K562 (cell line): Measurements from ENCODE around the gene NR4A2. TPM values are rescaled to one million over a fixed set of nuclear protein-coding genes. Genes with fewer than 3 reads are reported as not detected.

Source experiments
- ATAC-seq: fragments of 200-7000 bp; cut with Tn5 transposase; 3 replicates; pipeline ENCODE4 v1.9.1; 2020; ENCODE audit warnings: moderate library complexity
- BruUV-seq: library from RNA; stranded (reverse); fragments of 400-500 nt; replicated peaks from 2 replicates; lab custom pipeline; 2021; lab: Mats Ljungman, UMichigan
- CTCF ChIA-PET: fragments of 300-600 bp; formaldehyde crosslinking; extraction: SDS; loops from one replicate; lab custom pipeline; 2021; ENCODE audit warnings: low intra/inter-chr PET ratio; lab: Yijun Ruan, JAX
- POLR2A ChIA-PET: fragments of 300-600, 350-650 bp; sonication (Branson Sonifier 250); formaldehyde crosslinking; extraction: SDS; loops from one replicate; lab custom pipeline; 2021; ENCODE audit warnings: antibody characterized with exemption, inconsistent platforms; lab: Yijun Ruan, JAX
- DNase-seq, 4 experiments: peaks; one replicate each; pipeline versions ENCODE4 v3.0.0 to v3.0.0-alpha.2; 2011 to 2018; ENCODE audit warnings: low spot score in 3 of 4, mixed read lengths in 3 of 4; ENCODE audit errors: extremely low read depth in 1 of 4
- FAIRE-seq: peaks from 2 replicates; lab custom pipeline; 2011; peaks lifted over from hg19 to GRCh38; lab: Jason Lieb, UNC
- H2AFZ ChIP-seq: 2 replicates; pipeline ENCODE4 v1.6.0; 2011; ENCODE audit warnings: low read depth, low read length, control low read depth, inconsistent platforms
- H3K27ac ChIP-seq: fragments of 200-600 bp; 3 replicates; pipeline ENCODE4 v1.8.0; 2011; ENCODE audit warnings: low read depth, mild to moderate bottlenecking, control low read depth, inconsistent platforms, low read length, moderate library complexity, mixed read lengths; ENCODE audit errors: extremely low read depth
- H3K27me3 ChIP-seq, 2 experiments: fragments of 300-600 bp in 1 of 2; 2 replicates in 1 of 2; 3 replicates in 1 of 2; pipeline versions ENCODE4 v1.6.0 to v1.8.0; 2011; ENCODE audit warnings: inconsistent platforms in 2 of 2, low read length in 2 of 2, mild to moderate bottlenecking in 1 of 2, mixed read lengths in 1 of 2, moderate library complexity in 1 of 2; ENCODE audit not compliant: control insufficient read depth in 2 of 2, insufficient read depth in 2 of 2
- H3K36me3 ChIP-seq: fragments of 300-600 bp; 3 replicates; pipeline ENCODE4 v1.8.0; 2011; ENCODE audit warnings: mild to moderate bottlenecking, low read length, inconsistent platforms; ENCODE audit not compliant: control insufficient read depth, insufficient read depth
- H3K4me1 ChIP-seq, 2 experiments: fragments of 200-600 bp in 1 of 2; replicated peaks in 1 of 2; 2 replicates in 1 of 2; 3 replicates in 1 of 2; pipeline versions ENCODE4 v1.5.1 to v1.8.0; 2011; ENCODE audit warnings: inconsistent platforms in 2 of 2, low read length in 2 of 2, mild to moderate bottlenecking in 1 of 2, mixed read lengths in 1 of 2, moderate library complexity in 1 of 2; ENCODE audit not compliant: control insufficient read depth in 2 of 2, insufficient read depth in 2 of 2
- H3K4me2 ChIP-seq: 2 replicates; pipeline ENCODE4 v1.6.1; 2011; ENCODE audit warnings: low read length, control low read depth, inconsistent platforms, mixed read lengths; ENCODE audit not compliant: insufficient read depth
- H3K4me3 ChIP-seq: fragments of 200-600 bp; sonication (generic), shearing (Covaris generic); 2 replicates; pipeline ENCODE4 v1.5.1; 2016; ENCODE audit warnings: control low read depth, inconsistent platforms
- H3K79me2 ChIP-seq: fragments of 200-600 bp; 3 replicates; pipeline ENCODE4 v1.8.0; 2011; ENCODE audit warnings: low read length, inconsistent platforms; ENCODE audit not compliant: control insufficient read depth, insufficient read depth
- H3K9ac ChIP-seq, 2 experiments: 2 replicates each; pipeline versions ENCODE4 v1.6.0 to v1.6.1; 2011; ENCODE audit warnings: low read depth in 2 of 2, low read length in 2 of 2, control low read depth in 1 of 2, inconsistent platforms in 1 of 2, mild to moderate bottlenecking in 1 of 2, mixed read lengths in 1 of 2; ENCODE audit not compliant: insufficient read depth in 1 of 2
- H3K9me1 ChIP-seq: one replicate; pipeline ENCODE4 v1.6.0; 2011; ENCODE audit warnings: inconsistent platforms, mild to moderate bottlenecking, low read length, moderate library complexity; ENCODE audit not compliant: control insufficient read depth, insufficient read depth
- H3K9me3 ChIP-seq: replicated peaks from 2 replicates; pipeline ENCODE4 v1.5.1; 2011; ENCODE audit warnings: low read depth, low read length, inconsistent platforms; ENCODE audit not compliant: control insufficient read depth, insufficient read depth
- H4K20me1 ChIP-seq: replicated peaks from 2 replicates; pipeline ENCODE4 v1.6.1; 2011; ENCODE audit warnings: low read length, inconsistent platforms, mixed read lengths; ENCODE audit not compliant: control insufficient read depth, insufficient read depth
- ESRRA ChIP-seq: fragments of 450-650 bp; IDR thresholded peaks from 2 replicates; pipeline ENCODE4 v1.6.1; 2014; ENCODE audit warnings: low read depth, mild to moderate bottlenecking, moderate library complexity, borderline replicate concordance
- HNRNPLL ChIP-seq: fragments of 200-400 bp; formaldehyde crosslinking; IDR thresholded peaks from 2 replicates; pipeline ENCODE4 v1.6.1; 2017; ENCODE audit warnings: low read length, low read depth, mild to moderate bottlenecking; ENCODE audit not compliant: poor library complexity, severe bottlenecking
- HOXB6 ChIP-seq: fragments of 250-450 bp; sonication (Bioruptor Pico); IDR thresholded peaks from 2 replicates; pipeline ENCODE4 v1.5.1; 2022; ENCODE audit warnings: mild to moderate bottlenecking, borderline replicate concordance
- L3MBTL2 ChIP-seq: fragments of 450-650 bp; IDR thresholded peaks from 2 replicates; pipeline ENCODE4 v1.6.1; 2016; ENCODE audit warnings: mild to moderate bottlenecking, moderate library complexity
- MEF2A ChIP-seq: IDR thresholded peaks from 2 replicates; pipeline ENCODE4 v1.6.1; 2011; ENCODE audit warnings: low read depth, mild to moderate bottlenecking, low read length, moderate library complexity; ENCODE audit not compliant: control insufficient read depth
- OTX1 ChIP-seq: fragments of 450-650 bp; formaldehyde crosslinking; IDR thresholded peaks from 2 replicates; pipeline ENCODE4 v1.4.0; 2022; ENCODE audit warnings: mild to moderate bottlenecking
- RBM34 ChIP-seq: fragments of 200-400 bp; formaldehyde crosslinking; IDR thresholded peaks from 2 replicates; pipeline ENCODE4 v1.6.1; 2018; ENCODE audit warnings: low read length, borderline replicate concordance; ENCODE audit not compliant: insufficient read depth
- SIN3A ChIP-seq, 2 experiments: fragments of 150-350 bp in 1 of 2; IDR thresholded peaks; 2 replicates each; pipeline ENCODE4 v1.6.1; 2011 to 2016; ENCODE audit warnings: borderline replicate concordance in 2 of 2, low read depth in 2 of 2, low read length in 2 of 2, mild to moderate bottlenecking in 2 of 2, moderate library complexity in 2 of 2; ENCODE audit not compliant: control insufficient read depth in 1 of 2
- TAF1 ChIP-seq: IDR thresholded peaks from 2 replicates; pipeline ENCODE4 v1.6.1; 2011; ENCODE audit warnings: mild to moderate bottlenecking, low read length, moderate library complexity; ENCODE audit not compliant: insufficient read depth, control insufficient read depth, severe bottlenecking; ENCODE audit errors: extremely low read depth
- ZNF444 ChIP-seq: fragments of 250-450 bp; sonication (Bioruptor Pico); IDR thresholded peaks from 2 replicates; pipeline ENCODE4 v1.4.0; 2020; ENCODE audit warnings: mild to moderate bottlenecking, moderate library complexity
- ZNF785 ChIP-seq: fragments of 250-450 bp; sonication (Bioruptor Pico); IDR thresholded peaks from 2 replicates; pipeline ENCODE4 v1.4.0; 2020; ENCODE audit warnings: mild to moderate bottlenecking
- WGBS: fragments of 100-300 bp; shearing (Covaris generic); methylation state at CpG from one replicate; pipeline ENCODE4 v1.1.6; 2016; ENCODE audit warnings: low coverage, mixed read lengths; ENCODE audit not compliant: insufficient coverage; ENCODE audit errors: missing lambda C conversion rate; 5-methylcytosine and 5-hydroxymethylcytosine counted together
- in situ Hi-C: fragments of 300-500 bp; cut with MboI; formaldehyde crosslinking; loops from 4 replicates; pipeline ENCODE4 v1.15.0; 2018; ENCODE audit warnings: inconsistent platforms, mixed read lengths
- intact Hi-C: fragments of 100-400 bp; cut with micrococcal nuclease; formaldehyde crosslinking; loops from 2 replicates; pipeline ENCODE4 v1.14.2; 2022
- polyA plus RNA-seq, 8 experiments: library from polyadenylated mRNA; depleted of rRNA in 4 of 8; stranded (reverse) in 5 of 8; unstranded in 3 of 8; fragments of >200 nt; fragmentation: Nextera tagmentation in 2 of 8; fragmentation: Illumina TruSeq in 1 of 8; extraction: Ambion mirVana in 2 of 8; extraction: Trizol in 1 of 8; gene quantifications; 2 replicates each; pipeline versions ENCODE4 v1.2.1 to v1.2.3, GENCODE V29; 2011 to 2014; ENCODE audit warnings: inconsistent platforms in 1 of 8, missing spikeins in 1 of 8
- total RNA-seq, 7 experiments: library from RNA; depleted of rRNA in 6 of 7; stranded (reverse); fragments of >200 nt in 6 of 7; fragmentation: Illumina TruSeq in 2 of 7; extraction: Trizol in 2 of 7; gene quantifications; 2 replicates each; pipeline versions ENCODE4 v1.2.1 to v1.2.3, GENCODE V29; 2011 to 2021; ENCODE audit warnings: low replicate concordance in 1 of 7
- TF ChIP-seq, protein P1 (sequence below): fragments of 450-650 bp; IDR thresholded peaks from 2 replicates; pipeline ENCODE4 v1.6.1; 2017; ENCODE audit warnings: antibody characterized with exemption, mild to moderate bottlenecking
- TF ChIP-seq, protein P2 (sequence below): fragments of 250-450 bp; sonication (Bioruptor Pico); IDR thresholded peaks from 2 replicates; pipeline ENCODE4 v1.8.0; 2021; ENCODE audit warnings: moderate library complexity, mild to moderate bottlenecking, inconsistent platforms

Gene NR4A2
- total and polyA plus RNA-seq, 9 of the 15 experiments (the other 6 are each of a cell fraction or from before 2014, with no cell fraction given): 0.94 to 5.1 (median 1.3) TPM

DNA sequence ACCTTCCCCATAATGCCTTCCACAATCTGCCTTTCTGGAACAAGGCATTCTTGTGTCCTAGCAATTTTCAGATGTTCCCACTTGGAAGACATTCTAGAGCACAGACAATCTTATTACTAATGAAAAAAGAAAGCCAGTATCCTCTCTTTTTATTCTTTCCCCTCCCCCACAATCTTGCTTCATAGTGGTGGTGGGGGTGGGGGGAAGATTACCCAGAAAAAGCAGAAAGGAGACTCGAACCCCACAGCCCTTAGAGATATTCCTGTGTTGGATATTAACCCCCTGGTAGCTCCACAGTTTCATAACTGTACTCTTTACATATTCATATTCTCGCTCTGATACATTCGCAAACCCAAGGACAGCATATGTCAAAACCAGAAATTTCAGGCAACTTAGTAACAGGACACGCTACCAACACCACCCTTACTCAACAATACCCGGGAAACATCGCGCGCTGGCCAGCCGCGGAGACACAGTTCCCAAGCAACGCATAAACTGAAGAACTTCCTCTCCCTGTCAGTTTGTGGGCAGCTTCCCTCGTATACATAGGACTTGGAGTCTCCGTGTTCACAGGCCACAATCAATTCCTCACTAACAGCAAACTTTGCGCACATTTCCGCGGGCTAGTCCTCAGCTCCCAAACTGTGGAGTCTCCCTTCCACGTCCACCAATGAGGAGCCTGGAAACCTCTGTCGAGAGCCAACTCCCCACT lies 793 bp downstream of the NR4A2 start (continued):
- TF ChIP-seq, protein P1, sequence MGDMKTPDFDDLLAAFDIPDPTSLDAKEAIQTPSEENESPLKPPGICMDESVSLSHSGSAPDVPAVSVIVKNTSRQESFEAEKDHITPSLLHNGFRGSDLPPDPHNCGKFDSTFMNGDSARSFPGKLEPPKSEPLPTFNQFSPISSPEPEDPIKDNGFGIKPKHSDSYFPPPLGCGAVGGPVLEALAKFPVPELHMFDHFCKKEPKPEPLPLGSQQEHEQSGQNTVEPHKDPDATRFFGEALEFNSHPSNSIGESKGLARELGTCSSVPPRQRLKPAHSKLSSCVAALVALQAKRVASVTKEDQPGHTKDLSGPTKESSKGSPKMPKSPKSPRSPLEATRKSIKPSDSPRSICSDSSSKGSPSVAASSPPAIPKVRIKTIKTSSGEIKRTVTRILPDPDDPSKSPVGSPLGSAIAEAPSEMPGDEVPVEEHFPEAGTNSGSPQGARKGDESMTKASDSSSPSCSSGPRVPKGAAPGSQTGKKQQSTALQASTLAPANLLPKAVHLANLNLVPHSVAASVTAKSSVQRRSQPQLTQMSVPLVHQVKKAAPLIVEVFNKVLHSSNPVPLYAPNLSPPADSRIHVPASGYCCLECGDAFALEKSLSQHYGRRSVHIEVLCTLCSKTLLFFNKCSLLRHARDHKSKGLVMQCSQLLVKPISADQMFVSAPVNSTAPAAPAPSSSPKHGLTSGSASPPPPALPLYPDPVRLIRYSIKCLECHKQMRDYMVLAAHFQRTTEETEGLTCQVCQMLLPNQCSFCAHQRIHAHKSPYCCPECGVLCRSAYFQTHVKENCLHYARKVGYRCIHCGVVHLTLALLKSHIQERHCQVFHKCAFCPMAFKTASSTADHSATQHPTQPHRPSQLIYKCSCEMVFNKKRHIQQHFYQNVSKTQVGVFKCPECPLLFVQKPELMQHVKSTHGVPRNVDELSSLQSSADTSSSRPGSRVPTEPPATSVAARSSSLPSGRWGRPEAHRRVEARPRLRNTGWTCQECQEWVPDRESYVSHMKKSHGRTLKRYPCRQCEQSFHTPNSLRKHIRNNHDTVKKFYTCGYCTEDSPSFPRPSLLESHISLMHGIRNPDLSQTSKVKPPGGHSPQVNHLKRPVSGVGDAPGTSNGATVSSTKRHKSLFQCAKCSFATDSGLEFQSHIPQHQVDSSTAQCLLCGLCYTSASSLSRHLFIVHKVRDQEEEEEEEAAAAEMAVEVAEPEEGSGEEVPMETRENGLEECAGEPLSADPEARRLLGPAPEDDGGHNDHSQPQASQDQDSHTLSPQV: no peak

DNA sequence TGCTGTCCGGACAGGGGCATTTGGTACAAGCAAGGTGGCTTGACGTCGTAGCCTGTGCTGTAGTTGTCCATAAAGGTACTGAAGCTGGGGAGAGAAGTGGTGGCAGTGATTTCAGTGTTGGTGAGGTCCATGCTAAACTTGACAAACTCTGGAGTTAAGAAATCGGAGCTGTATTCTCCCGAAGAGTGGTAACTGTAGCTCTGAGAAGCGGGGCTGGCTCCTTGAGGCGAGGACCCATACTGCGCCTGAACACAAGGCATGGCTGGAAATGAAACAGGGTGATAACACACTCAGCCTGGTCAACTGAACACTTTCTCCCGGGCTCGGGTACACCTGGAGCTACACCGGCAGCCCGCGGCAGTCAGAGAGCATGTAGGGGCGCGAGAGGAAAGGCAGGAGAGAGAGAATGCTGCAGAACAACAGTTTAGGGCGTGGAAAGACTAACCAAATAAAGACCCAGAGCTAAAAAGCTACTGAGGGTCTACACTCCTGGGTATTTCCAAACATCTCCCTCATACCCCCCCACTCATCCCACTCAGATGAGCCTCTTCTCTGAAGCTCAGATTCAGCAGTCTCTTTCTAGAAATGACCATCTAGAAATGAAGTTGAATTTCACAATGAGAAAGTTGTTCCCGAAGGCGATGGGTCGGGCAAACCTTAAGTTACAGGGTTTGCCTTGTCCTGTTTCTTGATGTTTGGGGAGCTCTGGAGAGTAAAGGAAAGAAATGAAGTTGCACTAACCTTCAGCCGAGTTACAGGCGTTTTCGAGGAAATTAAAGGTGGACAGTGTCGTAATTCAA lies 2.4 kb downstream of the NR4A2 start:
- peaks cover 16% of the 10 kb centered on the region for H3K79me2 ChIP-seq
- POLR2A ChIA-PET: interaction anchor here (0.5 to 1.6 kb wide), 4 partner anchors 11 to 245 kb away, joined by 3 to 4 read pairs (median 4); no protein-coding TSS in a partner anchor
- in situ Hi-C loops: loop anchor here (10.0 to 25.0 kb wide), 2 partner anchors 255 to 882 kb away; no protein-coding TSS in a partner anchor
- H3K27me3 ChIP-seq: no peaks in the 10 kb centered on the region
- peaks cover 21% of the 10 kb centered on the region; the same call in 2 of the 3 replicates for H3K36me3 ChIP-seq
- FAIRE-seq: no peak
- no peak overlapping the region for H3K27ac ChIP-seq
- TF ChIP-seq MEF2A: no peak
- no peak for TF ChIP-seq ZNF785 (CRISPR knock-in tag)
- no peak for TF ChIP-seq RBM34
- TF ChIP-seq OTX1 (CRISPR knock-in tag): no peak
- no peak for TF ChIP-seq SIN3A (IDR thresholded peaks at IDR 0.05; ENCODE audit: borderline replicate concordance in 2 of 2, control insufficient read depth in 1 of 2, low read depth in 2 of 2, low read length in 2 of 2)
- TF ChIP-seq L3MBTL2: no peak
- no peak for TF ChIP-seq ESRRA
- TF ChIP-seq, protein P2, sequence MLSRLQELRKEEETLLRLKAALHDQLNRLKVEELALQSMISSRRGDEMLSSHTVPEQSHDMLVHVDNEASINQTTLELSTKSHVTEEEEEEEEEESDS (CRISPR knock-in tag): no peak
- no peak for TF ChIP-seq ZNF444
- no peak for TF ChIP-seq HNRNPLL
- TF ChIP-seq HOXB6 (CRISPR knock-in tag): no peak
- no peak for TF ChIP-seq TAF1
- TF ChIP-seq, all 486 proteins: peak for 0
- Histone ChIP-seq H2AFZ (no peak overlapping the region), H3K9ac (no peak overlapping the region), H3K9me1 (no peaks in the 10 kb centered on the region), H3K4me1 (peaks cover 6 to 27% of the 10 kb centered on the region in 2 experiments; a peak in 4 of 5 replicates), H3K9me3 (no peaks in the 10 kb centered on the region), H4K20me1 (no peaks in the 10 kb centered on the region), H3K4me2 (no peak overlapping the region), H3K4me3 (no peak overlapping the region)
- 86% methylated on average over 23 of the region's 23 CpGs for WGBS
- intact Hi-C loops: loop anchor here (5.0 kb wide), 1 partner anchor 138 kb away; no protein-coding TSS in a partner anchor
- ATAC-seq (no peak), DNase-seq (no peak)
- BruUV-seq: no TSS peak
- CTCF ChIA-PET: no interaction called here
